AG09319 (cell line): ENCODE measurements around the gene TGFBRAP1.

ENCODE experiments used
- DNase-seq: peaks from one replicate; pipeline ENCODE4 v3.0.0-alpha.2; 2010; ENCODE audit warnings: low read depth; ENCODE audit errors: extremely low read depth
- CTCF ChIP-seq: IDR thresholded peaks from 2 replicates; pipeline ENCODE4 v1.5.1; 2011; ENCODE audit warnings: low read depth, mild to moderate bottlenecking, inconsistent platforms, low read length, moderate library complexity

Gene TGFBRAP1

DNA sequence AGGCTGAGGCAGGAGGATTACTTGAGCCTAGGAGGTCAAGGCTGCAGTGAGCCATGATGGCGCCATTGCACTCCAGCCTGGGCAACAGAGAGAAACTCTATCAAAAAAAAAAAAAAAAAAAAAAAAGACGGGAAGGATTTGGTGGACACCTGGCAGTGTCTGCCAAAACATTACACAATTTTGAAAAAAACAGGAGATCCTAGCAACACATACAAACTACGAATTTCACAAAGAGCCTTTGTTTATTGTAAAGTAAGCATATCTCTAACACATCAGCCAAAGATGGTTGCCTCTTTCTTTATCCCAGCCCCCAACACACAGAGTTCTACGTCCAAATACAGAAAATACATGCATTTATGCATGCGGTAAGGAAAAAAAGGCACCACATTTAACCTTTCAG is 80.4 kb downstream of the TGFBRAP1 start:
- no peak for TF ChIP-seq CTCF
- DNase-seq: no peak

DNA sequence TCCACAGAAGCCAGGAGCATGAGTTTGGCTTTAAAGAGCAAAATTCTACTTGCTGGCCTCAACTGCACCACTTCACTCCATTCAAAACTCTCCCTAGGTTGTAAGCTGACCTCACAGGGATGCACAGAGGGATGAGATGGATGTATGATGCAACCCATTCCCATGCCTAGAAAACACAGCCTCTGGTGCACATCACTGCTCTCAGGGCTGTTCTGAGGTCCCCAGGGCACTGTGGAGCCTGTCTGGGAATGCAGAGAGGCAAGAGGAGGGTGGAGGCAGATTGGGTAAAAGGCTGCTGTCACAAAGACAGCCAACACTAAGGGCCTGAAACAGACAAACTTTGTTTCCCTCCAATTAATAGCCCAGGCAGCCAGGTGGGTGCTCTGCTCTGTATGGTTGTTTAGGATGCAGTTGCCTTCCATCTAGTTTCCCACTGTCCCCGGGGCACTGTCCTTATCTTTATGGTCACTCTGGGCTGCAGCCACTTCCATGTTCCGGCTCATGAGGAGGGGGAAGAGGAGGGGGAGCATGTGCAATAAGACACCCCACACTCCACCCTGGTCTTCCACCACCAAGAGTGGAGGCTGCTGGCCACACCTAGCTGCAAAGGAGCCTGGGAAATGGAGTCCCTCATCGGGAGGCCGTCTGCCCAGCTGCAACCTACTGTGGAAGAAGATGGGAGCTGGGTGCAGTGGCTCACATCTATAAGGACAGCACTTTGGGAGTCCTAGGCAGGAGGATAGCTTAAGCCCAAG is 81.0 kb downstream of the TGFBRAP1 start:
- no peak for DNase-seq
- no peak for TF ChIP-seq CTCF

- DNase-seq: no peak
- TF ChIP-seq CTCF: no peak
These were observed 85.1 kb downstream of the TGFBRAP1 start for GRCh38 chr2:105244451-105244850.

GRCh38 chr2:105243961-105244360 is 85.6 kb downstream of the TGFBRAP1 start:
- DNase-seq: no peak
- peak; percentile 24 for TF ChIP-seq CTCF

GRCh38 chr2:105242286-105242993 is 87.1 kb downstream of the TGFBRAP1 start:
- TF ChIP-seq CTCF: no peak
- DNase-seq: no peak

GRCh38 chr2:105241443-105241842 is 88.1 kb downstream of the TGFBRAP1 start, which contains the start of gene GPR45:
TSS of gene GPR45 (plus strand) at chr2:105241743. CDS start at chr2:105241859, 116 bp downstream.
- TF ChIP-seq CTCF: no peak
- no peak for DNase-seq

DNA sequence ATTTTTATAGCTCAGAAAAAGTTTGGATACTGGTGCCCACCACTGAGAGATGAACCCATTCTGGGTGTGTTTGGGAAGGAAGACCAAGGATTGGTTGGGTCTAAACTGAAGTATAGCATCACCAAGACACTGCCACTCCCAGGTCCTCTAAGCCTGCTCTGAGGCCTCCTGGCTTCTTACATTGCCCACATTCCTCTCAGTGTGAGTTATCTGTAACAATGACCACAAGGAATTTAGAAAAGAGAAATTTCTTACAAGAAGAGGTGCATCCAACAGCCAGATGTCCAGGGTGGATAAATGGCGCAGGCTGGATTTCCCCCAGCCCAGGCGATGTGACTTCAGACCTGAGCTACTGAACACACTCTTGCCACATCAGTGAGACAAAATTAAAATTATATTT is 89.6 kb downstream of the TGFBRAP1 start:
- DNase-seq: no peak
- TF ChIP-seq CTCF: no peak
